GM21737 (cell line): ENCODE measurements around the gene SLC44A3.
"Not testable (repeated sequence)": the region's sequence is repeated elsewhere in the genome, so short reads cannot be mapped to it uniquely, and the experiment has no call there.

Experiments used
- ATAC-seq: cut with Tn5 transposase; IDR thresholded peaks from one replicate; pipeline ENCODE4 v1.9.1; 2021; ENCODE audit warnings: mild to moderate bottlenecking, moderate library complexity; ENCODE audit not compliant: unreplicated experiment

Gene SLC44A3

GRCh38 chr1:94832931-94833585, 12.9 kb downstream of the SLC44A3 start:
- ATAC-seq, result no peak

GRCh38 chr1:94836891-94837290, 16.7 kb downstream of the SLC44A3 start:
- no peak for ATAC-seq

- ATAC-seq, result not testable (repeated sequence)
These were observed 20.2 kb downstream of the SLC44A3 start for GRCh38 chr1:94840381-94840780.

DNA sequence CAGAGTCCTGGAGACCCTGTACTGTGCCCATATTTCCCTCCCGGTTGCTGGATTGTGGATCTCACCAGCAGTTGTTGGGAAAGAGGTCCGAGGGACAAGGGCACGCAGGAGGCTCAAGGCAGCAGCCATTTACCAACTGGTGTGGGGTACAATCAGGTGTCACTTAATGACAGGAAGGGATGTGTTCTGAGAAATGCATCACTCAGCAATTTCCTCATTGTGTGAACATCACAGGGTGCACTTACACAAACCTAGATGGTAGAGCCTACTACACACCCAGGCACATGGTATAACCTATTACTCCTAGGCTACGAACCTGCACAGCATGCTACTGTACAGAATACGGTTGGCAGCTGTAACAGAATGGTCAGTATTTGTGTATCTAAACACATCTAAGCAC, 20.7 kb downstream of the SLC44A3 start:
- ATAC-seq, result no peak

DNA sequence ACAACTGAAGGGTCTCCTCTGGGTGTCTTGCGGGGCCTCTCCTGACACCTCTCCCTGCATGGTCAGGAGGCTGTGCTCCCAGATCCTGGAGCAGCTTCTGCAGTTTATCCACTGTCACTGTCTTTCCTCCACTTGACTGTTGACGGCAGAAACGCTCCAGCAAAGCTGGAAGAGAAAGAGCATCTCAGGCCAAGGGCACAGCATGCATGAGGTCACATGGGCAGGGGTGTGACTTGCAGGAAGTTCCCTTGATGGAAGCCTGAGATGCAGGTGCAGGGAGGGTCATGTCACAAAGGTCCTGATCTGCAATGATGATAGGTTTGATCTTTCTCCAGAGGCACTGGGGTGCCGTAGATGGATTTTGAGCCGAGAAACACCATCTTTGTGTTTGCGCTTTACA, 23.3 kb downstream of the SLC44A3 start:
- no peak for ATAC-seq

- no peak for ATAC-seq
These were observed 23.7 kb downstream of the SLC44A3 start for GRCh38 chr1:94843846-94844245.

GRCh38 chr1:94846308-94846707, 26.2 kb downstream of the SLC44A3 start:
- no peak for ATAC-seq

- ATAC-seq, result no peak
These were observed 31.4 kb downstream of the SLC44A3 start for GRCh38 chr1:94851571-94851970.

- ATAC-seq, result no peak
These were observed 32.6 kb downstream of the SLC44A3 start for GRCh38 chr1:94852788-94853187.

GRCh38 chr1:94854458-94855306, 34.5 kb downstream of the SLC44A3 start:
- ATAC-seq, result peak; percentile 98

DNA sequence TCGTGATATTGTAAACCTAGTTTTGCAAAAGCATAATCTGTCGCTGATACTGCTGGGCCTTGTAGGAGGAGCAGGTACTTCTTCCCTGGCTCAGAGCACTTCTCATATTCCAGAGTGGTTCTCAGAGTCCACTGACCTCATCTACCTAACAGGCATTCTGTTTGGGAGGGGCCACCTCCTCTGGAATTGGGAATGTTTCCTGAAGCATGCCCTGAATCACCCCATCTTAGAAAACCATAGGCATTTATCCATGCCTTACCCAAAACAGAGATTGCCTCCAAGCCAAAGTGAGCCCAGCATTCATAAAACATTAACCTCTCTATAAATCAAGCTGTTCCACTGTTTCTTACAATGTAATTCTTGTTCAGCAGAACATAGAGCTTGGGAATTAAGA, 35.1 kb downstream of the SLC44A3 start:
- ATAC-seq, result no peak

DNA sequence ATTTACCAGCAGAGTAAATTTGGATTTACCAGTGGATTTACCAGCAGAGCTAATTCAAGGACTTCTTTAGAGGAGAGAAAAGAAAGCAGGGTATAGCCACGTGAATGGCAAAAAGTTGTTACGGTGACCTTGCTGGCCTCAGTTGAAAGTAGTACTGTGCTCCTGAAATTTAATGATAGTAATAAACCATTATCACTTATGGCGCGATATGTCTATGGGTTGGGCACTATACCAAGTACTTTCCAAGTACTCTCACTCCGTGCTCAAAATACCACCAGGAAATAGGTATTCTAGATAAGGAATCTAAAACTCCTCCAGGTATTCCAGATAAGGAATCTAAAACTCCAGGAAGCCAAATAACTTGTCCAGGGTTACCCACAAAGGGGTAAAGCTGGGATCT, 35.8 kb downstream of the SLC44A3 start:
- ATAC-seq, result no peak

- ATAC-seq, result no peak
These were observed 36.7 kb downstream of the SLC44A3 start for GRCh38 chr1:94856868-94857267.

- no peak for ATAC-seq
These were observed 38.1 kb downstream of the SLC44A3 start for GRCh38 chr1:94858276-94858675.

- ATAC-seq, result no peak
These were observed 39.0 kb downstream of the SLC44A3 start for GRCh38 chr1:94859174-94859573.

DNA sequence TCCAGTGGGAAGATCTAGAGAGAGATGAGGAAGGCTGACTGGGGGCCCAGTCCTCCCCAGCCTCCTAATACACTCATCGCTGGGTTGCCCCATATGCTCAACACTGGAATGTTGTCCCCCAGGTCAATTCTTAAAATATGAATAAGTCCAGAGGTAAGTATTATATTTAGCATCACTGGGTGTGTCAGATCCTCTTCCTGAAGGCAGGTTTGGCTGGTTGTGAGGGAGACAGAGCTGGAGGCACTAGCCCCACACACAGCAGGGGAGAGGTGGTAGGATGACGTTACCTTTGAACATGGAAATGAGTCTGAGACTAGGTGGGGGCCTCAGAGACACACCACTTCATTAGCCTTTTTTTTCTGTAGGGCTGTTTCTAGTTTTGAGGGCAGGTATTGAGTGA, 42.6 kb downstream of the SLC44A3 start:
- no peak for ATAC-seq

- no peak for ATAC-seq
These were observed 43.2 kb downstream of the SLC44A3 start for GRCh38 chr1:94863297-94863911.

DNA sequence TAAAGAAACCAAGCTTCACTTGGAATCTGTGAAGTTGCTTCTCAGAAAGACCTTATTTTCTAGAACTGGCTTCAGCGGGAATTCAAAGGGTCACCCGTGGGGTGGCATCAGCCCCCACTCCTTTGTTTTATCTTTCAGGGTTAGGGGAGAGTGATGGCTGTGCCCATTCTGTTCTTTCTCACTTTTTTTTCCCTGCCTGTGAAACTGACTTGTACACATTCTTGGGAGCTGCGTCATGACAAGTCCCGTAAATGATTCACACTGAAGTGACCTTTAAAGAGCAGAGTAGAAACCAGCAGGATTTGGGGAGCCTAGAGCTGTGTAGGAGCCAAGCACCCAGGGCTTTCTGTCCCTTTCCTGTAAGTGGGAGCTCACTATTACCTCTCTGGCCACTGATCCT, 43.8 kb downstream of the SLC44A3 start:
- ATAC-seq, result no peak

GRCh38 chr1:94864821-94865220, 44.7 kb downstream of the SLC44A3 start:
- no peak for ATAC-seq

GRCh38 chr1:94865360-94865759, 45.2 kb downstream of the SLC44A3 start:
- ATAC-seq, result no peak

GRCh38 chr1:94866164-94866807, 46.1 kb downstream of the SLC44A3 start:
- ATAC-seq, result no peak
